Measurements from ENCODE around the gene C10orf71.

Gene C10orf71

GRCh38 chr10:49298983-49299815 is at the start of gene C10orf71:
C10orf71 (plus strand) TSS chr10:49299170; CDS start chr10:49322546, 23,376 bp downstream.
- DNase-seq = no peak

GRCh38 chr10:49252313-49253034 is 46.5 kb upstream of the C10orf71 start:
- DNase-seq = no peak

GRCh38 chr10:49253340-49253906 is 45.5 kb upstream of the C10orf71 start:
- DNase-seq = no peak

- DNase-seq = no peak
Observed at GRCh38 chr10:49254150-49254549, 44.8 kb upstream of the C10orf71 start.

- no peak for DNase-seq
Observed at GRCh38 chr10:49254556-49255318, 44.2 kb upstream of the C10orf71 start.

- no peak for DNase-seq
Observed at GRCh38 chr10:49255883-49256282, 43.1 kb upstream of the C10orf71 start.

GRCh38 chr10:49257154-49257553 is 41.8 kb upstream of the C10orf71 start:
- DNase-seq = no peak

- no peak for DNase-seq
Observed at GRCh38 chr10:49257626-49258349, 41.2 kb upstream of the C10orf71 start.

GRCh38 chr10:49258350-49258683 is 40.7 kb upstream of the C10orf71 start:
- no peak for DNase-seq

GRCh38 chr10:49260644-49261296 is 38.2 kb upstream of the C10orf71 start:
- DNase-seq = no peak

- no peak for DNase-seq
Observed at GRCh38 chr10:49263591-49263990, 35.4 kb upstream of the C10orf71 start.

- DNase-seq = no peak
Observed at GRCh38 chr10:49264177-49264677, 34.7 kb upstream of the C10orf71 start.

- DNase-seq = no peak
Observed at GRCh38 chr10:49265885-49266284, 33.1 kb upstream of the C10orf71 start.

- no peak for DNase-seq
Observed at GRCh38 chr10:49268185-49268584, 30.8 kb upstream of the C10orf71 start.

GRCh38 chr10:49269523-49269922 is 29.4 kb upstream of the C10orf71 start:
- DNase-seq = no peak

- DNase-seq = no peak
Observed at GRCh38 chr10:49270565-49270964, 28.4 kb upstream of the C10orf71 start.

- no peak for DNase-seq
Observed at GRCh38 chr10:49271346-49271745, 27.6 kb upstream of the C10orf71 start.

- no peak for DNase-seq
Observed at GRCh38 chr10:49272251-49273081, 26.5 kb upstream of the C10orf71 start.

GRCh38 chr10:49273082-49273465 is 25.9 kb upstream of the C10orf71 start:
- no peak for DNase-seq

GRCh38 chr10:49273626-49274025 is 25.3 kb upstream of the C10orf71 start:
- no peak for DNase-seq

- no peak for DNase-seq
Observed at GRCh38 chr10:49274886-49275285, 24.1 kb upstream of the C10orf71 start.

Data from activated CD4-positive, alpha-beta T cell treated with anti-CD3 and anti-CD28 coated beads, Interleukin-2, Interleukin-6, amounts not matched to agents 100 ng/mL and 50 ng/mL, durations not matched to agents 16 hours and 8 hours (primary cell).